ENCODE results near the gene INTS7.

DNA sequence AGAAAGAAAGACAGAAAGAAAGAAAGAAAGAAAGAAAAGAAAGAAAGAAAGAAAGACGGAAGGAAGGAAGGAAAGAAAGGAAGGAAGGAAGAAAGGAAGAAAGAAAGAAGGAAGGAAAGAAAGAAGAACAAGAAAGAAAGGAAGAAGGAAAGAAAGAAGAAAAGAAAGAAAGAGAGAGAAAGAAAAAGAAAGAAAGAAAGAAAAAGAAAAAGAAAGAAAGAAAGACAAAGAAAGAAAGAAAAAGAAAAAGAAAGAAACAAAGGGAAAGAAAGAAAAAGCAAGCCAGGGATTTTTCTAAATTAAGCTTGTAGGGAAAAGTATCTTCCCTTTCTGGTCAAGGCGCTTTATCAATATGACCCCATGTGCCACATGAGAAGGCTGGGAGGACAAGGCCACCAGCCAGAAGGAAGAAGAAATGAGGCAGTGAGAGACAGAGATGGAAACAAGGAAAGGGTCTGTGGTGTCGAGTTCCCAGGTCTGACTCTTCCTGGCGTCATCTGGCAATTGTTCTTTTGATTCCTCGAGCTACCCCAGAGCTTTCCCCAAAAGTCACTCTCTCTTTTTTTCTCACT is 116.4 kb downstream of the INTS7 start:
- TF ChIP-seq, protein P1, sequence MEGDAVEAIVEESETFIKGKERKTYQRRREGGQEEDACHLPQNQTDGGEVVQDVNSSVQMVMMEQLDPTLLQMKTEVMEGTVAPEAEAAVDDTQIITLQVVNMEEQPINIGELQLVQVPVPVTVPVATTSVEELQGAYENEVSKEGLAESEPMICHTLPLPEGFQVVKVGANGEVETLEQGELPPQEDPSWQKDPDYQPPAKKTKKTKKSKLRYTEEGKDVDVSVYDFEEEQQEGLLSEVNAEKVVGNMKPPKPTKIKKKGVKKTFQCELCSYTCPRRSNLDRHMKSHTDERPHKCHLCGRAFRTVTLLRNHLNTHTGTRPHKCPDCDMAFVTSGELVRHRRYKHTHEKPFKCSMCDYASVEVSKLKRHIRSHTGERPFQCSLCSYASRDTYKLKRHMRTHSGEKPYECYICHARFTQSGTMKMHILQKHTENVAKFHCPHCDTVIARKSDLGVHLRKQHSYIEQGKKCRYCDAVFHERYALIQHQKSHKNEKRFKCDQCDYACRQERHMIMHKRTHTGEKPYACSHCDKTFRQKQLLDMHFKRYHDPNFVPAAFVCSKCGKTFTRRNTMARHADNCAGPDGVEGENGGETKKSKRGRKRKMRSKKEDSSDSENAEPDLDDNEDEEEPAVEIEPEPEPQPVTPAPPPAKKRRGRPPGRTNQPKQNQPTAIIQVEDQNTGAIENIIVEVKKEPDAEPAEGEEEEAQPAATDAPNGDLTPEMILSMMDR (IDR thresholded peaks at IDR 0.05), result no peak
- TF ChIP-seq POLR2AphosphoS5 (IDR thresholded peaks at IDR 0.05; ENCODE audit: low read depth, low read length), result no peak
- TF ChIP-seq, protein P2, sequence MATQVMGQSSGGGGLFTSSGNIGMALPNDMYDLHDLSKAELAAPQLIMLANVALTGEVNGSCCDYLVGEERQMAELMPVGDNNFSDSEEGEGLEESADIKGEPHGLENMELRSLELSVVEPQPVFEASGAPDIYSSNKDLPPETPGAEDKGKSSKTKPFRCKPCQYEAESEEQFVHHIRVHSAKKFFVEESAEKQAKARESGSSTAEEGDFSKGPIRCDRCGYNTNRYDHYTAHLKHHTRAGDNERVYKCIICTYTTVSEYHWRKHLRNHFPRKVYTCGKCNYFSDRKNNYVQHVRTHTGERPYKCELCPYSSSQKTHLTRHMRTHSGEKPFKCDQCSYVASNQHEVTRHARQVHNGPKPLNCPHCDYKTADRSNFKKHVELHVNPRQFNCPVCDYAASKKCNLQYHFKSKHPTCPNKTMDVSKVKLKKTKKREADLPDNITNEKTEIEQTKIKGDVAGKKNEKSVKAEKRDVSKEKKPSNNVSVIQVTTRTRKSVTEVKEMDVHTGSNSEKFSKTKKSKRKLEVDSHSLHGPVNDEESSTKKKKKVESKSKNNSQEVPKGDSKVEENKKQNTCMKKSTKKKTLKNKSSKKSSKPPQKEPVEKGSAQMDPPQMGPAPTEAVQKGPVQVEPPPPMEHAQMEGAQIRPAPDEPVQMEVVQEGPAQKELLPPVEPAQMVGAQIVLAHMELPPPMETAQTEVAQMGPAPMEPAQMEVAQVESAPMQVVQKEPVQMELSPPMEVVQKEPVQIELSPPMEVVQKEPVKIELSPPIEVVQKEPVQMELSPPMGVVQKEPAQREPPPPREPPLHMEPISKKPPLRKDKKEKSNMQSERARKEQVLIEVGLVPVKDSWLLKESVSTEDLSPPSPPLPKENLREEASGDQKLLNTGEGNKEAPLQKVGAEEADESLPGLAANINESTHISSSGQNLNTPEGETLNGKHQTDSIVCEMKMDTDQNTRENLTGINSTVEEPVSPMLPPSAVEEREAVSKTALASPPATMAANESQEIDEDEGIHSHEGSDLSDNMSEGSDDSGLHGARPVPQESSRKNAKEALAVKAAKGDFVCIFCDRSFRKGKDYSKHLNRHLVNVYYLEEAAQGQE (IDR thresholded peaks at IDR 0.05; ENCODE audit: insufficient read depth in 1 of 2, low read depth in 2 of 2, low read length in 1 of 2), result no peak
- TF ChIP-seq SIN3A (IDR thresholded peaks at IDR 0.05; ENCODE audit: borderline replicate concordance, insufficient read depth, low read depth, low read length), result no peak
- TF ChIP-seq TCF7L2 (IDR thresholded peaks at IDR 0.05; ENCODE audit: low read depth, low read length), result no peak
